ENCODE measurements around the gene DHX57.
A peak's percentile ranks its signal among the peaks of the same experiment; 100 is the strongest.

Gene DHX57, protein sequence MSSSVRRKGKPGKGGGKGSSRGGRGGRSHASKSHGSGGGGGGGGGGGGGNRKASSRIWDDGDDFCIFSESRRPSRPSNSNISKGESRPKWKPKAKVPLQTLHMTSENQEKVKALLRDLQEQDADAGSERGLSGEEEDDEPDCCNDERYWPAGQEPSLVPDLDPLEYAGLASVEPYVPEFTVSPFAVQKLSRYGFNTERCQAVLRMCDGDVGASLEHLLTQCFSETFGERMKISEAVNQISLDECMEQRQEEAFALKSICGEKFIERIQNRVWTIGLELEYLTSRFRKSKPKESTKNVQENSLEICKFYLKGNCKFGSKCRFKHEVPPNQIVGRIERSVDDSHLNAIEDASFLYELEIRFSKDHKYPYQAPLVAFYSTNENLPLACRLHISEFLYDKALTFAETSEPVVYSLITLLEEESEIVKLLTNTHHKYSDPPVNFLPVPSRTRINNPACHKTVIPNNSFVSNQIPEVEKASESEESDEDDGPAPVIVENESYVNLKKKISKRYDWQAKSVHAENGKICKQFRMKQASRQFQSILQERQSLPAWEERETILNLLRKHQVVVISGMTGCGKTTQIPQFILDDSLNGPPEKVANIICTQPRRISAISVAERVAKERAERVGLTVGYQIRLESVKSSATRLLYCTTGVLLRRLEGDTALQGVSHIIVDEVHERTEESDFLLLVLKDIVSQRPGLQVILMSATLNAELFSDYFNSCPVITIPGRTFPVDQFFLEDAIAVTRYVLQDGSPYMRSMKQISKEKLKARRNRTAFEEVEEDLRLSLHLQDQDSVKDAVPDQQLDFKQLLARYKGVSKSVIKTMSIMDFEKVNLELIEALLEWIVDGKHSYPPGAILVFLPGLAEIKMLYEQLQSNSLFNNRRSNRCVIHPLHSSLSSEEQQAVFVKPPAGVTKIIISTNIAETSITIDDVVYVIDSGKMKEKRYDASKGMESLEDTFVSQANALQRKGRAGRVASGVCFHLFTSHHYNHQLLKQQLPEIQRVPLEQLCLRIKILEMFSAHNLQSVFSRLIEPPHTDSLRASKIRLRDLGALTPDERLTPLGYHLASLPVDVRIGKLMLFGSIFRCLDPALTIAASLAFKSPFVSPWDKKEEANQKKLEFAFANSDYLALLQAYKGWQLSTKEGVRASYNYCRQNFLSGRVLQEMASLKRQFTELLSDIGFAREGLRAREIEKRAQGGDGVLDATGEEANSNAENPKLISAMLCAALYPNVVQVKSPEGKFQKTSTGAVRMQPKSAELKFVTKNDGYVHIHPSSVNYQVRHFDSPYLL (N-terminal part only)

GRCh38 chr2:38875576-38876367 is at the start of gene DHX57, which contains the start of gene MORN2:
TSS of gene DHX57 (minus strand) at chr2:38875934. CDS start at chr2:38868405, 7,529 bp downstream.
TSS of gene MORN2 (plus strand) at chr2:38875976.
- DNase-seq = peak; percentile 71

GRCh38 chr2:38922902-38923301 is 47.2 kb upstream of the DHX57 start:
- DNase-seq = no peak

DNA sequence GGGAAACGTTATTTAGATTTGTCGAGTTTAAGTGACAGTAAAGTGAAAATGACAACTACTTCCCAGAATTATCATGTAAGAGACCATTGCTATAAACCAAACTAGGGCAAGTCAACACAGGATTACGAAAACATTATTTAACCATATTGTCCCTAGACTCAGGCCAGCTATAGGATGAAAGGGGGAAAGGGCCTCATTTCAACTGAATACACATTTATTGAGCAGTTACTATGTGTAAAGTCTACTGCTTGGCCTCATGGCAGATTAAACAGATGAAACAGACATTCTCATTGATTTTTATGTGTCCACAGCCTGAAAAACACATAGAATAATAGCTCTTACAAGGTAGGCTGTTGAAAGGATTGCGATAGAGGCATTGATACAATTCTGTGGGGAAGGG is 46.7 kb upstream of the DHX57 start:
- DNase-seq = no peak

- DNase-seq = no peak
These were observed 36.9 kb upstream of the DHX57 start for GRCh38 chr2:38912619-38913018.

GRCh38 chr2:38911191-38911590 is 35.5 kb upstream of the DHX57 start:
- no peak for DNase-seq

- no peak for DNase-seq
These were observed 34.1 kb upstream of the DHX57 start for GRCh38 chr2:38909872-38910271.

- no peak for DNase-seq
These were observed 32.2 kb upstream of the DHX57 start for GRCh38 chr2:38907743-38908562.

GRCh38 chr2:38907242-38907641 is 31.5 kb upstream of the DHX57 start:
- no peak for DNase-seq

GRCh38 chr2:38905251-38905650 is 29.5 kb upstream of the DHX57 start:
- no peak for DNase-seq

DNA sequence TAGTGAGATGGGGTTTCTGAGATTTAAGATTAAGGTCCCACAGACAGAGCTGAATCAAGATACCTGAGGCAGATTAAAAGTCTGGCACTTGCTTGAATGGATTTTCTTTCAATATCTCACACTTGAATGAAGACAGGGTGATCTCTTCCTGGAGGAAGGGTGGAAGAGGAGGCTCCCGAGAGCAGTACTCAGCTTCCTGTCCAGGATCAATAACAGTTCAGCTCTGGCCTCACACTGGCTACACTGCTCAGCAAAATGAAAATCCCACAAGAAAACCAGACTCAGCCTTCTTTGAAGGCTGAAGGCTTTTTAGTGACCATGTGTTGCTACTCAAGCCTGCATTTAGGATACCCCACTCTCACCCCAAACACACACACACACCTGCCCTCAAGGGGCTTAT is 25.0 kb upstream of the DHX57 start:
- DNase-seq = no peak

DNA sequence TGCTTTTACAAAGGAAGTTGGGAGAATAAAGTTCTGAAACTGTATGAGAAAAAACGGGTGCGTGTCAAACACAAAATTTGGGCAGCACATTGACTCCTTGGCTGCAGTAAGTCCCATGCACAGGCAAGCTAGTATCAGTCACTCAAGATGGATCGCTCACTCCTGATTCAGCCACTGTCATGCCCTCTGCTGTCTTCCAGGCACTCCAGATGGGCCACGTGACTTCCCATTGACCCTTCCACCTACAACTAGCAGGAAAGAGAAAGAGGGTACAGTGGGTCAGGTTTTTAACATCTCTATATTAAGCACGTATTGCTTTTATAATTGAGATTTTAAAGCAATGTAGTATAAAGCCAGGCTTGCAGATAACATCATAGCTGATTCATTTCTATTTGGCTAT is 22.5 kb upstream of the DHX57 start:
- no peak for DNase-seq

GRCh38 chr2:38892819-38893218 is 17.1 kb upstream of the DHX57 start:
- no peak for DNase-seq

- no peak for DNase-seq
These were observed 13.8 kb upstream of the DHX57 start, which contains the start of gene ARHGEF33 for GRCh38 chr2:38889575-38889974. TSS of gene ARHGEF33 (plus strand) at chr2:38889875. CDS start at chr2:38919448, 29,573 bp downstream.

DNA sequence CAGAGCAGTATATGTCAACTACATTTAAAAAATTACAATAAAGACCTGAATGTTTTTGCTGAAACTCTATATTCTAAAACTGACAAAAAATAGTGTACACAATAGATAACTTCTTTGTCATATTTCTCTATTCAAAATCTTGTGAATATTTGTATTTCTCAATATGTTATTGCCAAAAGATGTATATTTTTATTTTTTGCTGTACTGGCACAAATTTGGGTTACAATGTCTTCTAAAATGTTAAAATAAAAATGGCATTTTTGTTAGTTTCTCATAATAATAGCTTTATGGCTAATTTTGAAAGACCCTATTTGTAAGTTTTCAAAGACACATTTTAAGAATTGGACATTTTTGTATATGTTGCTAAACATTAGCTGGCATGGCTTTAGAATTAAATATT is 13.3 kb upstream of the DHX57 start:
- DNase-seq = no peak

DNA sequence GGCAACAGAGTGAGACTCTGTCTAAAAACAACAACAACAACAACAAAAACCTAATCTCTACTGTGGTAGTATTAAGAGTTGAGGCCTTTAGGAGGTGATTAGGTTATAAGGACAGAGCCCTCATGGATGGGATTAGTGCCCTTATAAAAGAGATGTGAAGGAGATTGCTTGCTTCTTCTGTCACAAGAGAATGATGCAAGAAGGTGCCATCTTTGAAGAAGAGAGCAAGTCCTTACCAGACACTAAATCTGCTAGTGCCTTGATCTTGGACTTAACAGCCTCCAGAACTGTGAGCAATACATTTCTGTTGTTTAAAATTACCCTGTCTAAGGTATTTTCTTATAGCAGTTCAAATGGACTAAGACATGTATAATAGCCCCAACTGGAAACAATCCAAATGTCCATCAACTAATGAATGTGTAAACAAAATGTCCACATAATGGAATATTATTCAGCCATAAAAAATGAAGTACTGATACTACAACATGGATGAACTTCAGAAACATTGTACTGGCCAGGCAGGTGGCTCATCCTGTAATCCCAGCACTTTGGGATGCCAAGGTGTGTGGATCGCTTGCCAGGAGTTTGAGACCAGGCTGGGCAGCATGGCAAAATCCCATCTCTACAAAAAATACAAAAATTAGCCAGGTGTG is 12.3 kb upstream of the DHX57 start:
- DNase-seq = no peak

- DNase-seq = no peak
These were observed 11.6 kb upstream of the DHX57 start for GRCh38 chr2:38887347-38887746.

- DNase-seq = no peak
These were observed 10.3 kb upstream of the DHX57 start for GRCh38 chr2:38886063-38886462.

- DNase-seq = no peak
These were observed 673 bp upstream of the DHX57 start for GRCh38 chr2:38876407-38876806.

GRCh38 chr2:38875227-38875575 is 533 bp downstream of the DHX57 start:
- DNase-seq = no peak

DNA sequence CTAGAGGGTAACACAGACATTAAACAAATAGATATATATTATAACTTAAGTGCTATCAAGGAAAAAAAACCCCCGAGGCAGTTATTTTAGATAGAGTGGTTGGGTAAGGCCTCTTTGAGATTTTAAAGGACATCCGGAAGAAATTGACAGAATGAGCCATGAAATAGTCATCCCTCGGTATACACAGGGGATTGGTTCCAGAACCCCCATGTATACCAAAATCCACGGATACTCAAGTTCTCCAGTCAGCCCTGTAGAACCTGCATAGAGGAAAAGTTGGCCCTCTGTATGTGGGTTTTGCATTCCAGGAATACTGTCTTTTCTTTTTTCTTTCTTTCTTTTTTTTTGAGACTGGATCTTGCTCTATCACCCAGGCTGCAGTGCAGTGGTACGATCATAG is 2.0 kb downstream of the DHX57 start:
- no peak for DNase-seq

GRCh38 chr2:38871432-38871831 is 4.3 kb downstream of the DHX57 start:
- no peak for DNase-seq
